ENCODE results near the gene DGKB.

Gene DGKB

GRCh38 chr7:14787551-14787950 lies 115.0 kb downstream of the DGKB start:
- no peaks in the 10 kb centered on the region for H3K4me1 Mint-ChIP-seq (ENCODE audit: low read depth in 2 of 2)
- H3K9me3 Mint-ChIP-seq = no peaks in the 10 kb centered on the region
- H3K27me3 Mint-ChIP-seq = no peaks in the 10 kb centered on the region
- no peak for ATAC-seq (replicated peaks)
- no peak for DNase-seq
- H3K36me3 Mint-ChIP-seq (ENCODE audit: insufficient read depth) = no peaks in the 10 kb centered on the region
- no peak overlapping the region for H3K27ac Mint-ChIP-seq
- H3K4me3 Mint-ChIP-seq = no peak overlapping the region

- H3K9me3 Mint-ChIP-seq = no peaks in the 10 kb centered on the region
- ATAC-seq (replicated peaks) = no peak
- H3K27ac Mint-ChIP-seq = no peak overlapping the region
Measured at GRCh38 chr7:14786314-14786895, 116.1 kb downstream of the DGKB start.

GRCh38 chr7:14777806-14778205 lies 124.7 kb downstream of the DGKB start:
- no peaks in the 10 kb centered on the region for H3K4me1 Mint-ChIP-seq (ENCODE audit: low read depth in 2 of 2)
- H3K27me3 Mint-ChIP-seq = no peaks in the 10 kb centered on the region
- H3K4me3 Mint-ChIP-seq = no peak overlapping the region
- no peaks in the 10 kb centered on the region for H3K36me3 Mint-ChIP-seq (ENCODE audit: insufficient read depth)
- no peak for DNase-seq
- ATAC-seq (replicated peaks) = no peak
- no peak overlapping the region for H3K27ac Mint-ChIP-seq
- peaks cover 0 to 5% of the 10 kb centered on the region in 2 donors for H3K9me3 Mint-ChIP-seq

More at GRCh38 chr7:14786314-14786895, 116.1 kb downstream of the DGKB start:
- Mint-ChIP-seq H3K27me3 (no peaks in the 10 kb centered on the region), H3K4me3 (no peak overlapping the region), H3K4me1 (ENCODE audit: low read depth in 2 of 2) (no peaks in the 10 kb centered on the region), H3K36me3 (ENCODE audit: insufficient read depth) (no peaks in the 10 kb centered on the region)
- DNase-seq = no peak

GRCh38 chr7:14776266-14776665 lies 126.3 kb downstream of the DGKB start:
- Mint-ChIP-seq H3K27me3 (no peaks in the 10 kb centered on the region), H3K4me1 (ENCODE audit: low read depth in 2 of 2) (no peaks in the 10 kb centered on the region), H3K27ac (no peak overlapping the region), H3K9me3 (peaks cover 0 to 7% of the 10 kb centered on the region in 2 donors), H3K36me3 (ENCODE audit: insufficient read depth) (no peaks in the 10 kb centered on the region), H3K4me3 (no peak overlapping the region)
- no peak for DNase-seq
- ATAC-seq (replicated peaks) = no peak

- no peak for ATAC-seq (replicated peaks)
Measured at GRCh38 chr7:14773729-14774271, 128.8 kb downstream of the DGKB start.

GRCh38 chr7:14770614-14771013 lies 131.9 kb downstream of the DGKB start:
- H3K27ac Mint-ChIP-seq = no peak overlapping the region
- H3K9me3 Mint-ChIP-seq = peaks cover 0 to 6% of the 10 kb centered on the region in 2 donors
- no peak overlapping the region for H3K4me3 Mint-ChIP-seq
- ATAC-seq (replicated peaks) (no peak), DNase-seq (no peak)
- H3K4me1 Mint-ChIP-seq (ENCODE audit: low read depth in 2 of 2) = no peaks in the 10 kb centered on the region
- no peaks in the 10 kb centered on the region for H3K36me3 Mint-ChIP-seq (ENCODE audit: insufficient read depth)
- H3K27me3 Mint-ChIP-seq = no peaks in the 10 kb centered on the region

More at GRCh38 chr7:14773729-14774271, 128.8 kb downstream of the DGKB start:
- no peak for DNase-seq
- Mint-ChIP-seq H3K27ac (no peak overlapping the region), H3K4me3 (no peak overlapping the region), H3K4me1 (ENCODE audit: low read depth in 2 of 2) (no peaks in the 10 kb centered on the region), H3K27me3 (no peaks in the 10 kb centered on the region), H3K9me3 (peaks cover 0 to 7% of the 10 kb centered on the region in 2 donors), H3K36me3 (ENCODE audit: insufficient read depth) (no peaks in the 10 kb centered on the region)

GRCh38 chr7:14769261-14769660 lies 133.3 kb downstream of the DGKB start:
- DNase-seq (no peak), ATAC-seq (replicated peaks) (no peak)
- Mint-ChIP-seq H3K9me3 (peaks cover 0 to 5% of the 10 kb centered on the region in 2 donors), H3K4me3 (no peak overlapping the region), H3K4me1 (ENCODE audit: low read depth in 2 of 2) (no peaks in the 10 kb centered on the region), H3K36me3 (ENCODE audit: insufficient read depth) (no peaks in the 10 kb centered on the region), H3K27ac (no peak overlapping the region), H3K27me3 (no peaks in the 10 kb centered on the region)

GRCh38 chr7:14767716-14768425 lies 134.7 kb downstream of the DGKB start:
- no peaks in the 10 kb centered on the region for H3K36me3 Mint-ChIP-seq (ENCODE audit: insufficient read depth)
- no peak overlapping the region for H3K27ac Mint-ChIP-seq
- no peaks in the 10 kb centered on the region for H3K4me1 Mint-ChIP-seq (ENCODE audit: low read depth in 2 of 2)
- H3K4me3 Mint-ChIP-seq = no peak overlapping the region
- DNase-seq (no peak), ATAC-seq (replicated peaks) (no peak)
- peaks cover 0 to 5% of the 10 kb centered on the region in 2 donors for H3K9me3 Mint-ChIP-seq
- H3K27me3 Mint-ChIP-seq = no peaks in the 10 kb centered on the region

- H3K4me1 Mint-ChIP-seq (ENCODE audit: low read depth in 2 of 2) = no peaks in the 10 kb centered on the region
- no peak overlapping the region for H3K4me3 Mint-ChIP-seq
- ATAC-seq (replicated peaks) = no peak
- H3K9me3 Mint-ChIP-seq = peaks cover 0 to 5% of the 10 kb centered on the region in 2 donors
- H3K27me3 Mint-ChIP-seq = no peaks in the 10 kb centered on the region
- no peak overlapping the region for H3K27ac Mint-ChIP-seq
- no peak for DNase-seq
- no peaks in the 10 kb centered on the region for H3K36me3 Mint-ChIP-seq (ENCODE audit: insufficient read depth)
Measured at GRCh38 chr7:14766747-14767146, 135.8 kb downstream of the DGKB start.

GRCh38 chr7:14765731-14766130 lies 136.8 kb downstream of the DGKB start:
- Mint-ChIP-seq H3K4me1 (ENCODE audit: low read depth in 2 of 2) (no peaks in the 10 kb centered on the region), H3K36me3 (ENCODE audit: insufficient read depth) (no peaks in the 10 kb centered on the region), H3K27me3 (no peaks in the 10 kb centered on the region), H3K9me3 (peaks cover 0 to 8% of the 10 kb centered on the region in 2 donors), H3K4me3 (no peak overlapping the region), H3K27ac (no peak overlapping the region)
- DNase-seq = no peak
- no peak for ATAC-seq (replicated peaks)

- DNase-seq (no peak), ATAC-seq (replicated peaks) (no peak)
Measured at GRCh38 chr7:14762561-14762960, 140.0 kb downstream of the DGKB start.

GRCh38 chr7:14761510-14762296 lies 140.8 kb downstream of the DGKB start:
- DNase-seq = no peak
- H3K4me3 Mint-ChIP-seq = no peak overlapping the region
- H3K36me3 Mint-ChIP-seq (ENCODE audit: insufficient read depth) = no peaks in the 10 kb centered on the region
- no peak overlapping the region for H3K27ac Mint-ChIP-seq
- H3K4me1 Mint-ChIP-seq (ENCODE audit: low read depth in 2 of 2) = no peaks in the 10 kb centered on the region
- H3K9me3 Mint-ChIP-seq = peaks cover 0 to 8% of the 10 kb centered on the region in 2 donors
- ATAC-seq (replicated peaks) = no peak
- H3K27me3 Mint-ChIP-seq = no peaks in the 10 kb centered on the region

More at GRCh38 chr7:14762561-14762960, 140.0 kb downstream of the DGKB start:
- no peaks in the 10 kb centered on the region for H3K4me1 Mint-ChIP-seq (ENCODE audit: low read depth in 2 of 2)
- no peak overlapping the region for H3K4me3 Mint-ChIP-seq
- H3K27ac Mint-ChIP-seq = no peak overlapping the region
- no peaks in the 10 kb centered on the region for H3K36me3 Mint-ChIP-seq (ENCODE audit: insufficient read depth)
- peaks cover 0 to 8% of the 10 kb centered on the region in 2 donors for H3K9me3 Mint-ChIP-seq
- no peaks in the 10 kb centered on the region for H3K27me3 Mint-ChIP-seq

GRCh38 chr7:14760730-14761478 lies 141.6 kb downstream of the DGKB start:
- Mint-ChIP-seq H3K36me3 (ENCODE audit: insufficient read depth) (no peaks in the 10 kb centered on the region), H3K27me3 (no peaks in the 10 kb centered on the region), H3K27ac (no peak overlapping the region), H3K4me1 (ENCODE audit: low read depth in 2 of 2) (no peaks in the 10 kb centered on the region), H3K9me3 (peaks cover 0 to 8% of the 10 kb centered on the region in 2 donors), H3K4me3 (no peak overlapping the region)
- DNase-seq (no peak), ATAC-seq (replicated peaks) (no peak)

Measured in effector memory CD8-positive, alpha-beta T cell (primary cell).